ENCODE measurements around the gene SLC35A4.
A peak's percentile ranks its signal among the peaks of the same experiment; 100 is the strongest.

Gene SLC35A4, protein sequence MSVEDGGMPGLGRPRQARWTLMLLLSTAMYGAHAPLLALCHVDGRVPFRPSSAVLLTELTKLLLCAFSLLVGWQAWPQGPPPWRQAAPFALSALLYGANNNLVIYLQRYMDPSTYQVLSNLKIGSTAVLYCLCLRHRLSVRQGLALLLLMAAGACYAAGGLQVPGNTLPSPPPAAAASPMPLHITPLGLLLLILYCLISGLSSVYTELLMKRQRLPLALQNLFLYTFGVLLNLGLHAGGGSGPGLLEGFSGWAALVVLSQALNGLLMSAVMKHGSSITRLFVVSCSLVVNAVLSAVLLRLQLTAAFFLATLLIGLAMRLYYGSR

DNA sequence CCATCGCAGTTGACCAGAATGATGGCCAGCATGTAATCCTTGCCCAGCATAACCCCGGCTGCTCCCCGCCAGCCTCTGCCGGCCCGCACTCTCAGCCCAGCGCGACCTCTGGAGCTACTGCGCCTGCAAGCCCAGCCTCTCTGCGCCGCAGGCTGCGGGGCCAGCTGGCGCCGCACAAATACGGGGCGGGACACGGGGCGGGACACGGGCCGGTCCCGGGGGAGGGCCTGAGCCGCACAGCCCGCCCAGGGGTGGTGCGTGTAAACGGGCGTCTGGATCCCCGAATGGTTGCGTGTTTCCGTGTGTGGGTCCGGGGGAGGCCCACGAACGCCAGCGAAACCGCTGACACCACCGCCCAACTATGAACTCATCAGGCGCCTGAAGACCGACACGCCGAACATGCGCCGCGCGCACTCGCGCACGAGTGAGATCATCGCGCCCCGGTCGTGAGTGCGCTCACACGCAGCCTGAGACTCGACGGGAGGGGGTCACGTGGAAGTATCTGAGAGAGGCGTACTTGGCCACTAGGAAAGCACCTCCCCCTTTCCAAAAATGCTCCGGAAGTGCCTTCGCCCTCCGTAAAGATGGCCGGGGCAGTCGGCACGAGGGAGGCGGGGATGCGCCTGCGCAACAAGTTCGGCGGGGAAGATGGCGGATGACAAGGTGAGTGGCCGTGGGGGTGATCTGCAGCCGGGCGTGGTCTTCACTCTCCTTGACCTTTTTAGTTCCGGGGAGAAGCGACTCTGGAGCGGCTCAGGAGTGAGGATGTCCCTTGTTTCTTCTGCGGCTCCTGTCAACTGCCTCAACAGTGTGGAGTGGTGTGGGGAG is at the start of gene SLC35A4, which contains the start of gene APBB3:
Gene SLC35A4, plus strand, starts transcription at position 633 of the 828 bp plus-strand sequence. CDS start 2,342 bp downstream, outside the sequence.
Gene APBB3, minus strand, starts transcription at position 403 of the 828 bp plus-strand sequence. Its CDS starts 353 bp downstream, at position 50.
- peak within 1 kb of the TSS; percentile 94 for H3K27ac Mint-ChIP-seq
- no peaks in the 10 kb centered on the region for H3K27me3 Mint-ChIP-seq (ENCODE audit: low read depth)
- peaks cover 37% of the 10 kb centered on the region for H3K4me1 Mint-ChIP-seq (ENCODE audit: low read depth)
- peaks cover 32% of the 10 kb centered on the region for H3K36me3 Mint-ChIP-seq (ENCODE audit: low read depth)
- peak within 1 kb of the TSS; percentile 95 for H3K4me3 Mint-ChIP-seq
- H3K9me3 Mint-ChIP-seq: no peaks in the 10 kb centered on the region

DNA sequence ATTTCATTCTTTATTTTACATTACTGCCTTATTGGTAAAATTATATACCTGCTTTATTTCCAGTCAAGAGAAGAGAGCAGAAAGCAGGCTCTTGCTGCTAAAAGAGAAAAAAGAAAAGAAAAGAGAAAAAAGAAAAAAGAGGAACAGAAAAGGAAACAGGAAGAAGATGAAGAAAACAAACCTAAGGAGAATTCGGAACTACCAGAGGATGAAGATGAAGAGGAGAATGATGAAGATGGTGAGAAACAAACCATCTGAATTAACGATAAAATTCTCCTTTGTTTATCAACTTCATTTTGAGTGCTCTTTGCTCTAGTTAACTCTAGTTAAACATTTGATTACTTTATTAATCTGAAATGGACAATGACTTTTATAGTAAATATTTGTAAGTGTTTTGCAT is 40.6 kb upstream of the SLC35A4 start:
- Mint-ChIP-seq H3K27me3 (ENCODE audit: low read depth) (no peaks in the 10 kb centered on the region), H3K4me3 (no peak overlapping the region), H3K9me3 (no peaks in the 10 kb centered on the region), H3K36me3 (ENCODE audit: low read depth) (peaks cover 29% of the 10 kb centered on the region), H3K27ac (no peak overlapping the region), H3K4me1 (ENCODE audit: low read depth) (no peaks in the 10 kb centered on the region)

DNA sequence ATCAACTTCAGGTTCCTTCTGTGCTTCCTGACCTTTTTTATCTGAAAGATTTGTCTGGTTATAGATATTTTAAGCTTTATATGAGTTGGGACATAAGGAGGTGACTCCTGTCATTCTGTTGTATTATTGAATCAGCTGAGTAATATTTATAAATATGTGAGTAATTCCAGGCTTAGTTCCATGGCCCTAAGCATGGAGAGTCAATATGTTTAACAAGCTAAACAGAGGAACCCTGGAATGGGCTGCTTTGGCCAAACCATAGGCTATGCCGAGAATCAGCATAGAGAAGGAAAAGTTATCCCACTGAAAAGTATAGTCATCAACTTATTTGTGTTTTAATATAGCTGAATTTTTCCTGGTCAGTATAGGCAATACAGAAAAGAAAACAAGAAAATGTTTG is 24.4 kb upstream of the SLC35A4 start:
- H3K4me1 Mint-ChIP-seq (ENCODE audit: low read depth): peaks cover 1% of the 10 kb centered on the region
- H3K9me3 Mint-ChIP-seq: no peaks in the 10 kb centered on the region
- peaks cover 35% of the 10 kb centered on the region for H3K36me3 Mint-ChIP-seq (ENCODE audit: low read depth)
- H3K27ac Mint-ChIP-seq: no peak overlapping the region
- H3K27me3 Mint-ChIP-seq (ENCODE audit: low read depth): no peaks in the 10 kb centered on the region
- H3K4me3 Mint-ChIP-seq: no peak overlapping the region

DNA sequence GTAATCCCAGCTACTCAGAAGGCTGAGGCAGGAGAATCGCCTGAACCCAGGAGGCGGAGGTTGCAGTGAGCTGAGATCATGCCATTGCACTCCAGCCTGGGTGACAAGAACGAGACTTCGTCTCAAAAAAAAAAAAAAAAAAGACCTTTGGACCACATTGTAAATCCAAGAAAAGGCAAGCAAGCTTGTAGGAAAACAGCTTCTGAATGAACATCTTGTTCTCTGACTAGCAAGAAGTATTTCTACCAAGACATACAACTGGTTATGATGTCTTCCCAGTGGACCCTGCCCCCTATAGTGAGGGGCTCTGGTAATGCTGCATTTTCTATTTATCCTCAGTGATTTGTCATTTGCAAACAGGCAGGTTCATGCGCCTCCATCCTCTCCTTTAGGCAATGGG is 21.7 kb upstream of the SLC35A4 start:
- no peaks in the 10 kb centered on the region for H3K9me3 Mint-ChIP-seq
- H3K4me3 Mint-ChIP-seq: no peak overlapping the region
- no peak overlapping the region for H3K27ac Mint-ChIP-seq
- peaks cover 9% of the 10 kb centered on the region for H3K4me1 Mint-ChIP-seq (ENCODE audit: low read depth)
- H3K27me3 Mint-ChIP-seq (ENCODE audit: low read depth): no peaks in the 10 kb centered on the region
- peaks cover 26% of the 10 kb centered on the region for H3K36me3 Mint-ChIP-seq (ENCODE audit: low read depth)

DNA sequence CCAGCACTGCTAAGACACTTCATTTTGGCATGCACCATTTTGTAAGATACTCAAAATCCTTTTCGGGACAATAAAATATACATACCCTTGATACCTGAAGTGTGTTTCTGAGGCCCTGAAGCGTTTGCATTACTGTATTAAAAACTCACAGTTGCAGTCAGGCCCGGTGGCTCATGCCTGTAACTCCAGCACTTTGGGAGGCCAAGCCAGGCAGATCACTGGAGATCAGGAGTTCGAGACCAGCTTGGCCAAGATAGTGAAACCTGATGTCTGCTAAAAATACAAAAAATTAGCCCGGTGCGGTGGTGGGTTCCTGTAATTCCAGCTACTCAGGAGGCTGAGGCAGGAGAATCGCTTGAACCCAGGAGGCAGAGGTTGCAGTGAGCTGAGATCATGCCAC is 19.6 kb upstream of the SLC35A4 start:
- Mint-ChIP-seq H3K4me3 (no peak overlapping the region), H3K9me3 (no peaks in the 10 kb centered on the region), H3K27ac (no peak overlapping the region), H3K27me3 (ENCODE audit: low read depth) (no peaks in the 10 kb centered on the region), H3K36me3 (ENCODE audit: low read depth) (peaks cover 21% of the 10 kb centered on the region), H3K4me1 (ENCODE audit: low read depth) (peaks cover 24% of the 10 kb centered on the region)

DNA sequence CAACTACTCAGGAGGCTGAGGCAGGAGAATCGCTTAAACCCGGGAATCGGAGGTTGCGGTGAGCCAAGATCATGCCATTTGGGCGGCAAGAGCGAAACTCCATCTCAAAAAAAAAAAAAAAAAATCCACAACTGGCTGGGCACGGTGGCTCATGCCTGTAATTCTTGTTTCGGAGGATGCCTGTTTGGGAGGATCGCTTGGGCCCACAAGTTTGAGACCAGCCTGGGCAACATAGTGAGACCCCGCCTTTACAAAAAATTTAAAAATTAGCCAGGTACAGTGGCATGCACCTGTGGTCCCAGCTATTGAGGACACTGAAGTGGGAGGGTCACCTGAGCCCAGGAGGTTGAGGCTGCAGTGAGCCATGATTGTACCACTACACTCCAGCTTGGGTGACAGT is 19.0 kb upstream of the SLC35A4 start:
- peaks cover 27% of the 10 kb centered on the region for H3K36me3 Mint-ChIP-seq (ENCODE audit: low read depth)
- no peak overlapping the region for H3K27ac Mint-ChIP-seq
- no peaks in the 10 kb centered on the region for H3K27me3 Mint-ChIP-seq (ENCODE audit: low read depth)
- H3K4me1 Mint-ChIP-seq (ENCODE audit: low read depth): peaks cover 27% of the 10 kb centered on the region
- no peak overlapping the region for H3K4me3 Mint-ChIP-seq
- no peaks in the 10 kb centered on the region for H3K9me3 Mint-ChIP-seq

DNA sequence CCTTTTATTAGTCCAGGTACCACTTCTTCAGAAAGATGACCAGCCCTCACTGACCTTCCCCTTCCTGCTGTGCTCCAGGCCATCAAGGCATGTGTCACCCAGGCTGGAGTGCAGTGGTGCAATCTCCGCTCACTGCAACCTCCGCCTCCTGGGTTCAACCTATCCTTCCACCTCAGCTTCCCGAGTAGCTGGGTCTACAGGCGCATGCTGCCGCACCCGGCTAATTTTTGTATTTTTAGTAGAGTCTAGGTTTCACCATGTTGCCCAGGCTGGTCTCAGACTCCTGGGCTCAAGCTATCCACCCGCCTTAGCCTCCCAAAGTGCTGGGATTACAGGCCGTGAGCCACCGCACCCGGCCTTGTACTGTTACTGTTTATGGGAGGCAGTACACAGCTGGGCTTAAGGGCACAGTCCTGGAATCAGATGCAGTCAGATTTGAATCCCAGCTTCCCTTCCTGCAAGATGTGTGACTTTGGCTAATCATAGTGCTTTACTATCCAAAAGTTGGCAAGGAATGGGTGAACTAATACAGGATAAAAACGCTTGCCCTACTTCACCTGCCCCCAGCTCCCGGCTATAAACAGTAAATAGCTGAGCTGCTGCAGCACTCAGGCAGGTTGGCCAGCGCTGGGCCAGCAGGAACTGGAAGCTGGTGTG is 17.6 kb upstream of the SLC35A4 start:
- H3K4me1 Mint-ChIP-seq (ENCODE audit: low read depth): peaks cover 31% of the 10 kb centered on the region
- no peaks in the 10 kb centered on the region for H3K9me3 Mint-ChIP-seq
- H3K36me3 Mint-ChIP-seq (ENCODE audit: low read depth): peaks cover 34% of the 10 kb centered on the region
- H3K27ac Mint-ChIP-seq: peak overlapping the region; percentile 89
- no peak overlapping the region for H3K4me3 Mint-ChIP-seq
- no peaks in the 10 kb centered on the region for H3K27me3 Mint-ChIP-seq (ENCODE audit: low read depth)

DNA sequence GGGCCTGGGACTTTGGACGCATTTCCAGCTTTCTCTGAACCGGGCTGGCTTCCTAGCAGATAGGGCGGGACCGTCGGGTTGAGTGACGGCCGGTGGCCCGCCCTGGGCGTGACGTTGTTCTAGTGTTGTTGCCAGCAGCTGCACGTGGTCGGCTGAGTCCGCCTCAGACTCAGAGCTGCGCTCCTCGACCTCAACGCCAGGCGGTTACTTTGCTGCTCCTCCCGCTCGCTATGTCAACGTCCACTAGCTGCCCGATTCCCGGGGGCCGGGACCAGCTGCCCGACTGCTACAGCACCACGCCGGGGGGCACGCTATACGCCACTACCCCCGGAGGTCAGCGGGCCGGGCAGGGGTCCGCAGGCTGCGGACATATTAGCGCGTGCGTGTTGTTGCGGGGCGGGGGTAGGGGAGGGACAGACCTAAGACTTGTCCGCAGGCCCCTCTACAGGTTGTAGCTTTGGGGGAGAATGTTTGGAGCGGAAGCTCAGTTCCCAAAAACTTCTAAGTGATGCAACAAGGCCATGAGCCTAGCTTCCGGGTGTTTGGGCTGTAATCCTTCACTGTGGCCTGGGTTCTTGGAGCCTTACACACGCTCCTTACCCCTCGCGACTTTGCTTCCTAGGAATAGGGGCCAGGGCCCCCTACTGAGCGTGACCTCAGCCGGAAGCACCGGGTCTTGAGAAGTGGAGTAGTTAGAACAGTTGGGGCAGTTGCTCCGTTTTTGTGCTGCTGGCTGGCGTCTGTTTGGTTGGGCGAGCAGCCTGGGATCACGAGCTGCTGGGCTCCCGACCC is 16.9 kb upstream of the SLC35A4 start, which contains the start of gene EIF4EBP3:
Gene EIF4EBP3, plus strand, starts transcription at position 155 of the 792 bp plus-strand sequence. Its CDS starts 76 bp downstream, at position 231.
- H3K9me3 Mint-ChIP-seq: no peaks in the 10 kb centered on the region
- peaks cover 31% of the 10 kb centered on the region for H3K4me1 Mint-ChIP-seq (ENCODE audit: low read depth)
- H3K4me3 Mint-ChIP-seq: peak within 1 kb of the TSS; percentile 80
- H3K27ac Mint-ChIP-seq: peak within 1 kb of the TSS; percentile 89
- H3K36me3 Mint-ChIP-seq (ENCODE audit: low read depth): peaks cover 35% of the 10 kb centered on the region
- no peaks in the 10 kb centered on the region for H3K27me3 Mint-ChIP-seq (ENCODE audit: low read depth)

DNA sequence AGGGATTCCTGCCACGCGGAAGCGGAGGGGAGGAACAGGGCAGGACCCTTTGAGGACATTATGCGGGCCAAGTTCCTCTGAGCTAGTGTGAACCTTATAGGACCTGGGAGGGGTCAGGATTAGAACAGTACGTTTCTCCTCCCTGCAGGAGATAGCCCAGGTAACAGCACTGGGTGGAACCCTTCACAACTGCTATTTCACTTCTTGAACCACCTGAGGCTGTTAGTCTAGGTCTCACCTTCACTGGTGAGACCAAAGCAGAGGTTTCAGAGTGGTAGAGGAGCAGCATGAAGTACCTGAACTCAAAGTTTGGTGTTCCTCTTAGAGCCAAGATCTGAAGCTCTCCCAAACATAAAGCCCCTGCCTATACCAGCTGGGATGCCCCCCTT is 16.3 kb upstream of the SLC35A4 start:
- Mint-ChIP-seq H3K27ac (peak overlapping the region; percentile 89), H3K4me1 (ENCODE audit: low read depth) (peaks cover 37% of the 10 kb centered on the region), H3K4me3 (peak overlapping the region; percentile 80), H3K9me3 (no peaks in the 10 kb centered on the region), H3K27me3 (ENCODE audit: low read depth) (no peaks in the 10 kb centered on the region), H3K36me3 (ENCODE audit: low read depth) (peaks cover 41% of the 10 kb centered on the region)

DNA sequence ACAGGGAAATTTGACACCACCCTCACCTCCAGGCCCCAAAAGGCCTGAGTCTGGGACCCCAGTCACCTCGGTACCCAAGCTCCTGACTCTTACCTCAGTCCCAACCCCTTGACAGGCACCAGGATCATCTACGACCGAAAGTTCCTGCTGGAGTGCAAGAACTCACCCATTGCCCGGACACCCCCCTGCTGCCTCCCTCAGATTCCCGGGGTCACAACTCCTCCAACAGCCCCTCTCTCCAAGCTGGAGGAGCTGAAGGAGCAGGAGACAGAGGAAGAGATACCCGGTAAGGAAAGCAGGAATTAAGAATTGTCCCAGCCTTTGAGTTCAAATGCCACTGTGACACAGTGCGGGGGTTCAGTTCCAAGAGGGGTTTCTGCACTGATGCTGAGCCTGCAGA is 15.8 kb upstream of the SLC35A4 start:
- H3K36me3 Mint-ChIP-seq (ENCODE audit: low read depth): peaks cover 45% of the 10 kb centered on the region
- no peaks in the 10 kb centered on the region for H3K9me3 Mint-ChIP-seq
- H3K27me3 Mint-ChIP-seq (ENCODE audit: low read depth): no peaks in the 10 kb centered on the region
- no peak overlapping the region for H3K4me3 Mint-ChIP-seq
- peak overlapping the region; percentile 89 for H3K27ac Mint-ChIP-seq
- peaks cover 42% of the 10 kb centered on the region for H3K4me1 Mint-ChIP-seq (ENCODE audit: low read depth)

DNA sequence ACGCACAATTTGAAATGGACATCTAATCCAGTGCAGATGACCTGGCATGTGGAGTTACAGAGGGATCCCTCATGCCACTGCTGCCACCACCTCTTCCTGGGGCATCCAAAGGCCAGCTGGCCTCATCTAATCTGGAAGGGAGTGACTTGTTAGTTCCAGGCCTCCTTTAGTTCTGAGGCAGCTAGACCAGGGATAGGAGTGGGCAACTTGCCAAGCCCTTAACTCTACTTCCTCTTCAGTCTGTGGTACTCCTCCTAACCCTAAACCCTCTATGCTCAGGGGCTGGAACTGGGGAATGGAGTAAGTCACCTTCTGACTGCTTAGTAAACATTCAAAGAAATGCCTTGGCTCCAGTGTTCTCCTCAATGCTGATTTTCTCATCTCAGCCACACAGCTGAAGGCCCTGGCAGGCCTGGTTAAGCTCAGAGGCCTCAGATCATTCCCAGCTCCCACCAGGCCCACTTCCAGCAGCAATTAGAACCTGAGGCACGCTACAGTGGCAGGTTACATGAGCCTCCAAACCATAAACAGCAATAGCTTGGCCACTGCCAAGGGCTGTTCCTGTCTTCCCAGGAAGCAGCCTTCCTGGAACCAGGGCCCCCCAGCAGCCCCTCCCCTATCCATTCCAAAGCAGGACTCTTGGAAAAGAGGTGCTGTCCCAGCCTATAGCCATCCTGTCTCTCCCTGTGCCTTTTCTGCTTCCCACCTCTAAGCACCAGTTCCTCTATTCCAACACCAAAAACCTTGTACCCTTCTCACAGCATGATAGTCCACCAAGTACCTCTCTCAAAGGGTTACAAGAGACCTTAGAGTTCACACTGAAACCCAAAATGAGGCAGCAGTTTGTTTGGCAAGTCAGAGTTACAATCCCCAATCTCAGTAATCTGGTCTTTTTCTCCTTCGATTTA is 15.1 kb upstream of the SLC35A4 start:
- Mint-ChIP-seq H3K4me1 (ENCODE audit: low read depth) (peaks cover 49% of the 10 kb centered on the region), H3K27me3 (ENCODE audit: low read depth) (no peaks in the 10 kb centered on the region), H3K36me3 (ENCODE audit: low read depth) (peaks cover 44% of the 10 kb centered on the region)

DNA sequence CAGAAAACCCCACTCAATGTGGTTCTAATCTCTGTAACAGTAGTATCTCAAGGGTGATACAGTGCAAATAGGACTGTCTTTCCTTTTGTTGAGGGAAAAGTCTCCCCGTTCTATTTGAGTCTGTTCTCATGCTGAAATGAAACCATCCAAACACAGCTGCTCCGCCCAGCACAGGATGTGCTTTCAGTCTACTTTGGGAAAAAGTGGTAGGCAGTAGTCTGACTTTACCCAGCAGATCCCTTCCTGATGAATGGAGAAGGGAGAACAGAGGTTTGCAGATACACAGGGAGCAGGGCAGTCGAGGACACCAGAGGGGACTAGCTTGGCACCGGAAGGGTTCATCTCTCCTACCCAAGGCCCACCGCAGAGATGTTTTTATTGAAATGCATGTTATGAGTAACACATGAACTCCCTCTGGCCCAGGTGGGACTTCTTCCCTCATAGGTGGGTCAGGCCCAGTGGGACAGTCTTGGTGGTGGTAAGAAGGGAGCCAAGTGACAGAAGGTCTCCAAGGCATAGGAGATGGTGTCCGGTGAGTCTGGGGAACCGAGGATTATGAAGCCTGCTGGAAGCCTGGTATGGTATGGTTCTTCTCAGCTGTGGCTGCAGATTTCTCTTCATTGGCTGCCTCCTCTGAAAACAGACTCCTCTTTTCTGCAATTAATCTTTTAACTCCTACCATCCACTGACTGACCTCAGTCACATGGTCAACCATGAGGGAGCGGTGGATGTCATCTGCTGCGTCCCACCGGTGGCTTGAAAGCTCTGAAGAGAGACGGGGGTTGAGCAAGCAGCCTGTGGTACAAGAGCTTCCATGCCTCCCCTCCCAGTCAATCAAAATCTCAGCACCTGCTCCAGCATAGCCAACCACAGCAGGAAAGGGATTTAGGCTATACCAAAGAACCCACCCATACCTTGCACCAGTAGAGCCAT is 14.2 kb upstream of the SLC35A4 start:
- no peaks in the 10 kb centered on the region for H3K27me3 Mint-ChIP-seq (ENCODE audit: low read depth)
- H3K4me1 Mint-ChIP-seq (ENCODE audit: low read depth): peaks cover 57% of the 10 kb centered on the region
- peaks cover 41% of the 10 kb centered on the region for H3K36me3 Mint-ChIP-seq (ENCODE audit: low read depth)
- no peaks in the 10 kb centered on the region for H3K9me3 Mint-ChIP-seq
- H3K27ac Mint-ChIP-seq: peak overlapping the region; percentile 72
- no peak overlapping the region for H3K4me3 Mint-ChIP-seq

More for the DNA sequence above, 15.1 kb upstream of the SLC35A4 start:
- Mint-ChIP-seq H3K9me3 (no peaks in the 10 kb centered on the region), H3K27ac (peak overlapping the region; percentile 80), H3K4me3 (peak overlapping the region; percentile 49)

Measured in T-helper 1 cell treated with Interleukin-12 subunit alpha and Interleukin-12 subunit beta and Interleukin-4 antibody, amounts not matched to agents 30 μg/mL and 1 μg/mL, for 36 hours (primary cell).